CD4-positive, alpha-beta memory T cell (primary cell): ENCODE results near the gene SRGAP1. TPM values are rescaled to one million over a fixed set of nuclear protein-coding genes. Genes with fewer than 3 reads are reported as not detected.

ENCODE experiments used
- CTCF ChIA-PET: fragments of 350-600 bp; sonication (Branson Sonifier 250); formaldehyde crosslinking; loops from one replicate; lab custom pipeline; 2021; ENCODE audit warnings: inconsistent platforms; ENCODE audit not compliant: partially characterized antibody; lab: Charles Lee
- POLR2A ChIA-PET: fragments of 350-600 bp; sonication (Branson Sonifier 250); formaldehyde crosslinking; loops from one replicate; lab custom pipeline; 2021; ENCODE audit not compliant: partially characterized antibody; lab: Charles Lee
- DNase-seq, 5 donors: peaks; one replicate each; pipeline versions ENCODE4 v3.0.0 to v3.0.0-alpha.2; 2020 to 2022; ENCODE audit warnings: mixed read lengths in 1 of 5
- H3K27ac ChIP-seq: one replicate; pipeline ENCODE4 v1.7.0; 2013; ENCODE audit warnings: low read depth, low read length
- H3K27me3 ChIP-seq: 2 replicates; pipeline ENCODE4 v1.7.0; 2013; ENCODE audit warnings: mild to moderate bottlenecking, low read length, moderate library complexity; ENCODE audit not compliant: insufficient read depth
- H3K36me3 ChIP-seq: 2 replicates; pipeline ENCODE4 v1.7.0; 2013; ENCODE audit warnings: mild to moderate bottlenecking, low read length, moderate library complexity; ENCODE audit not compliant: insufficient read depth
- H3K4me1 ChIP-seq: 2 replicates; pipeline ENCODE4 v1.7.0; 2013; ENCODE audit warnings: mild to moderate bottlenecking, low read length, moderate library complexity; ENCODE audit not compliant: insufficient read depth
- H3K4me3 ChIP-seq, 2 donors: one replicate each; pipeline ENCODE4 v1.7.0; 2013; ENCODE audit warnings: low read length in 2 of 2, mild to moderate bottlenecking in 1 of 2
- H3K9me3 ChIP-seq, 2 donors: one replicate each; pipeline ENCODE4 v1.7.0; 2013; ENCODE audit warnings: low read length in 2 of 2, control low read depth in 1 of 2; ENCODE audit not compliant: control insufficient read depth in 1 of 2
- H3K27ac Mint-ChIP-seq, 7 donors: one replicate each; pipeline ENCODE4 v1.8.0; 2020 to 2021; ENCODE audit warnings: mixed read lengths in 7 of 7, mild to moderate bottlenecking in 6 of 7, inconsistent platforms in 3 of 7, moderate library complexity in 3 of 7
- H3K27me3 Mint-ChIP-seq, 2 donors: one replicate each; pipeline ENCODE4 v1.8.0; 2020 to 2021; ENCODE audit warnings: mixed read lengths in 2 of 2
- H3K36me3 Mint-ChIP-seq, 2 donors: one replicate each; pipeline ENCODE4 v1.8.0; 2020 to 2021; ENCODE audit warnings: mixed read lengths in 2 of 2, inconsistent platforms in 1 of 2, mild to moderate bottlenecking in 1 of 2
- H3K4me1 Mint-ChIP-seq, 4 donors: one replicate each; pipeline ENCODE4 v1.8.0; 2020 to 2021; ENCODE audit warnings: mixed read lengths in 4 of 4, mild to moderate bottlenecking in 1 of 4
- H3K4me3 Mint-ChIP-seq, 8 donors: one replicate each; pipeline ENCODE4 v1.8.0; 2020 to 2021; ENCODE audit warnings: mixed read lengths in 8 of 8, mild to moderate bottlenecking in 7 of 8, moderate library complexity in 6 of 8, inconsistent platforms in 3 of 8
- H3K9me3 Mint-ChIP-seq, 8 donors: one replicate each; pipeline ENCODE4 v1.8.0; 2020 to 2021; ENCODE audit warnings: mixed read lengths in 8 of 8, mild to moderate bottlenecking in 5 of 8, inconsistent platforms in 3 of 8, moderate library complexity in 1 of 8
- intact Hi-C: fragments of 100-400 bp; cut with micrococcal nuclease; formaldehyde crosslinking; loops from one replicate; pipeline ENCODE4 v1.15.1; 2023
- polyA plus RNA-seq, 2 donors: library from polyadenylated mRNA; unstranded; fragments of 300-500 nt; fragmentation: Illumina TruSeq; gene quantifications; one replicate each; pipeline ENCODE4 v1.2.3, GENCODE V29; 2021
- total RNA-seq, 2 experiments: library from RNA; stranded (reverse); gene quantifications; one replicate each; pipeline ENCODE4 v1.2.3, GENCODE V29; 2021

The SRGAP1 gene
- total and polyA plus RNA-seq, 4 experiments from 2014 or later, result 0.03 to 0.09 TPM; not detected in 2

DNA sequence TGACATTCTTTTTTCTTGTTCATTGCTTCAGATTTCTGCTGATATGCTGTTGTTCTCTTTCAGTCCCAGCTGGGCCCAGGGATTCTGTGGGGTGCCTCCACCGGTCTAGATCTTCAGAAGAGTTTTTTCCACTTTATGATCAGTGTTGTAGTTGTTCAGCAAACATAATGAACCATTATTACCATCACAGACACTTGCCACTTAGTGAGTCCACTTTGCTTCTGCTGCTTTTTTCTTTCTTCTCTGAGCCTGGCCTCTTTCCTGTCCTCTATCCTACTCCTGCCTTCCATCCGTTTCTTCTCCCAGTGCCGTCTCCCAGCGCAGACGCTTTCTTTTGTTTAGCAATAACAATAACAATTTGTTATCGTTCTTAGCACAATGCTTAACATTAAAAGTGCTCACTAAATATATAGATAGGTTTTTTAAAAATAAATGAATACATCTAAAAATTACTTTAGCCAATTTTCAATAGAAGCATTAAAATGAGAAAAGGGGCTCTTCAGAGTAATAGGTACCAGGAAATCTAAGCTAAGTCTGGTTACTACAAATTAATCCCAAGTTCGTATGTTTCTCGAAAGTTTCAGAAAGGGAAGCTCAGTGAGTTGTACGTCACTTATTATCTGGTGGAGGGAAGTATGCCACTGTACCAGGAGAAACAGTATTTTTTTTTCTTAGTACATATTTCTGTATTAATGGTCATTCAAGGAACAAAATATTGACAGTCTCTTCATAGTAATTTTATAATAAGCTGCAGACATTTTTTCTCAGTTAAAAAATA is 98.2 kb downstream of the SRGAP1 start:
- no peaks in the 10 kb centered on the region for H3K36me3 Mint-ChIP-seq
- CTCF ChIA-PET, result no interaction called here

DNA sequence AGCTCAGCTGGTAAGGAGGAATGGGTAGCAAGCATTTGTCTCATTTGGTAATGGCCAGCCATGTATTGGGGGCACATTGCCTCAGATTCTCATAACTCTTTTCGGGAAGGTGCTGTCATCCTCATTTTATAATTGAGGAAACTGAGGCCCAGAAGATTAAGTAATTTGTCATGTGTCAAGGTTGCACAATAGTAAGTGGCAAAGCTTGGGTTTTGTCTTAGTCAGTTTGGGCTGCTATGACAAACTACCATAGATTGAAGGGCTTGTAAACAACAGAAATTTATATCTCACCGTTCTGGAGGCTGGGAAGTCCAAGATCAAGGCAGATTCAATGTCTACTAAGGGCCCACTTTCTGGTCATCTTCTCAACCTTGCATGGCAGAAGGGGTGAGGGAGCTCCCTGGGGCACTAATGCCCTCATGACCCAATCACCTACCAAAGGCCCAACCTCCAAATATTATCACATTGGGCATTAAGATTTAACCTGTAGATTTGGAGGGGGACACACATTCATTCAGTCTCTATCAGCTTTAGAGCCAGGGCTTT is 99.6 kb downstream of the SRGAP1 start:
- H3K27ac Mint-ChIP-seq, result peak overlapping the region in 1 of 7 donors; percentile 26
- Histone ChIP-seq H3K36me3 (no peaks in the 10 kb centered on the region), H3K4me3 (no peak overlapping the region), H3K27ac (no peak overlapping the region), H3K27me3 (no peaks in the 10 kb centered on the region), H3K9me3 (no peaks in the 10 kb centered on the region), H3K4me1 (no peaks in the 10 kb centered on the region)
- ChIA-PET POLR2A (no interaction called here), CTCF (no interaction called here)
- DNase-seq, result no peak
- intact Hi-C loops, result no loop called here
- peaks cover 0 to 3% (median 0%) of the 10 kb centered on the region in 4 donors for H3K4me1 Mint-ChIP-seq
- peaks cover 0 to 4% (median 0%) of the 10 kb centered on the region in 8 donors for H3K9me3 Mint-ChIP-seq
- no peak overlapping the region for H3K4me3 Mint-ChIP-seq
- H3K36me3 Mint-ChIP-seq, result no peaks in the 10 kb centered on the region
- peaks cover 0 to 3% of the 10 kb centered on the region in 2 donors for H3K27me3 Mint-ChIP-seq

More for the DNA sequence above, 98.2 kb downstream of the SRGAP1 start:
- Mint-ChIP-seq H3K27me3 (peaks cover 0 to 2% of the 10 kb centered on the region in 2 donors), H3K4me3 (no peak overlapping the region), H3K27ac (no peak overlapping the region), H3K4me1 (peaks cover 0 to 3% (median 0%) of the 10 kb centered on the region in 4 donors), H3K9me3 (peaks cover 0 to 4% (median 0%) of the 10 kb centered on the region in 8 donors)
- no peaks in the 10 kb centered on the region for H3K9me3 ChIP-seq
- no peaks in the 10 kb centered on the region for H3K36me3 ChIP-seq
- no peaks in the 10 kb centered on the region for H3K4me1 ChIP-seq
- no peak overlapping the region for H3K4me3 ChIP-seq
- POLR2A ChIA-PET, result no interaction called here
- H3K27ac ChIP-seq, result no peak overlapping the region
- H3K27me3 ChIP-seq, result no peaks in the 10 kb centered on the region
- intact Hi-C loops, result no loop called here
- no peak for DNase-seq

DNA sequence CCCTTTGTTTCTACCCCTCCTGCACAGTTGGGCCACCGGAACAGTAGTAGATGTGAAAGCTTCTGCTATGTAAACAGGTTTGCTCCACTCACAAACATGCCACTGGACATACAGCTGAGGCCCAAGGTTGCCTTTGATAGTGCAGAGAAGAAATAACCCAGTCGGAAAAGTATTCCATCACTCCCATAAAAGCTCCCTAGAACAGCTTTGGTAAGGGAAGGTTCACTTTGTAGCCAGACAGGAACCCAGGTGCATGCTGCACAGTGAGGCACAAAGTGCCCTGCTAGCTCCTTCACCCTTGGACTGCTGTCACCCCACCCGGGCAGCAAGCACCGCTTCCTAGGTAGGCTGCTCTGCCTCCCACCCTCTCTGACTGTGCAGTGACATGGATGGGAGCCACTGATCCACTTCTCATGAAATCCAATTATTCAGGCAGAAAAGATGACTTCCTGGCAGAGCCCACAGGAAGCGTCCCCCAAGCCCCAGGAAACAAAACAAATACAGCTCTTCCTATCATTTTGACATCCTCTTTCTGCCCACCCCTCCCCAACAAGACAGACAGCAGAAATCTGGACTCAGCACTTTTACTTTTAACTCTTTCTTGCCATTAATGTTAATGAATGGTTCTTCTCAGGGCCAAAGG is 100.2 kb downstream of the SRGAP1 start:
- H3K4me3 Mint-ChIP-seq, result no peak overlapping the region
- intact Hi-C loops, result no loop called here

DNA sequence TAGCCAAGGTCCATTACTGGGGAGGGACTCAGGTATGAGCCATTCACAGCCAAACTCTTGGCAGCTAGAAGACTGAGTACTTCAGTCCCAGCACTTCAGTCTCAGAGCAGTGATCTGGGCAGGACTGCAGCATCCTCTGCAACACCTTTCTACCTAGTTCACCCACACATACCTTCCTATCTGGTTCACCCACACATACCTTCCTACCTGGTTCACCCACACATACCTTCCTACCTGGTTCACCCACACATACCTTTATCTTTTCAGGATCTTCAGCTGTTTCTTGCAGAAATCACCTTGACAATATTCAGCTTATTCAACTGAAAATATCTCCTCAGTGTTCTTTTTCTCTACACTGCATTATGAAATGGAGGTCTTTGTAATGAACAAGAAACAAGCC is 101.3 kb downstream of the SRGAP1 start:
- H3K4me3 Mint-ChIP-seq, result peak overlapping the region in 1 of 8 donors; percentile 2
- H3K4me1 Mint-ChIP-seq, result peaks cover 0 to 3% (median 0%) of the 10 kb centered on the region in 4 donors
- ChIA-PET POLR2A (no interaction called here), CTCF (no interaction called here)
- H3K27me3 ChIP-seq, result no peaks in the 10 kb centered on the region
- H3K27ac Mint-ChIP-seq, result no peak overlapping the region
- peaks cover 0 to 3% of the 10 kb centered on the region in 2 donors for H3K27me3 Mint-ChIP-seq
- peaks cover 0 to 4% (median 0%) of the 10 kb centered on the region in 8 donors for H3K9me3 Mint-ChIP-seq
- no peak overlapping the region for H3K27ac ChIP-seq
- H3K9me3 ChIP-seq, result no peaks in the 10 kb centered on the region
- intact Hi-C loops, result no loop called here
- no peaks in the 10 kb centered on the region for H3K36me3 Mint-ChIP-seq
- no peaks in the 10 kb centered on the region for H3K4me1 ChIP-seq
- no peaks in the 10 kb centered on the region for H3K36me3 ChIP-seq
- DNase-seq, result no peak
- H3K4me3 ChIP-seq, result no peak overlapping the region

More for the DNA sequence above, 100.2 kb downstream of the SRGAP1 start:
- Histone ChIP-seq H3K4me3 (no peak overlapping the region), H3K36me3 (no peaks in the 10 kb centered on the region), H3K27me3 (no peaks in the 10 kb centered on the region), H3K27ac (no peak overlapping the region), H3K9me3 (no peaks in the 10 kb centered on the region), H3K4me1 (no peaks in the 10 kb centered on the region)
- CTCF ChIA-PET, result no interaction called here
- H3K27me3 Mint-ChIP-seq, result peaks cover 0 to 3% of the 10 kb centered on the region in 2 donors
- peaks cover 0 to 4% (median 0%) of the 10 kb centered on the region in 8 donors for H3K9me3 Mint-ChIP-seq
- POLR2A ChIA-PET, result no interaction called here
- H3K36me3 Mint-ChIP-seq, result no peaks in the 10 kb centered on the region
- no peak for DNase-seq
- H3K27ac Mint-ChIP-seq, result peak overlapping the region in 1 of 7 donors; percentile 53
- peaks cover 0 to 3% (median 0%) of the 10 kb centered on the region in 4 donors for H3K4me1 Mint-ChIP-seq

DNA sequence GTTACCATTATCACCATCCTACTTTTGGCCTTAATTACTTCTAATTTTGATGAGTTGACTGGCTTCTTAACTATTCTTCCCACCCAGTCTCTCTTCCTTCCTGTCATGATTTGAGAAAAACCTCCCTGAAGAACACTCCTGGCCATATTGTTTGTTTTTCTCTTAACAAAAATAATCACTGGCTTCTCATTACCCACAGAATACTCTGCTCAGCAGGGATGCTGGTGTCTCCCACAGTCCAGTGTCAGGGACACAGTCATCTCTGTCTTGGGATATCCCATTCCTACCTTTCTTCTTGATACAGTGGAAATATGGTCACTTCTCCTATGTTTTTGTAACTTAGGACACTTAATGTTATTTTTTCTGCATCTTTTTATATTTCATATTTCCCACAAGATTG is 103.7 kb downstream of the SRGAP1 start:
- Mint-ChIP-seq H3K27me3 (peaks cover 0 to 3% of the 10 kb centered on the region in 2 donors), H3K36me3 (no peaks in the 10 kb centered on the region), H3K4me1 (peaks cover 0 to 3% (median 0%) of the 10 kb centered on the region in 4 donors), H3K27ac (no peak overlapping the region), H3K4me3 (no peak overlapping the region), H3K9me3 (peaks cover 0 to 4% (median 0%) of the 10 kb centered on the region in 8 donors)
- intact Hi-C loops, result no loop called here
- Histone ChIP-seq H3K27ac (no peak overlapping the region), H3K4me1 (no peaks in the 10 kb centered on the region), H3K9me3 (no peaks in the 10 kb centered on the region), H3K36me3 (no peaks in the 10 kb centered on the region), H3K4me3 (no peak overlapping the region), H3K27me3 (no peaks in the 10 kb centered on the region)
- CTCF ChIA-PET, result no interaction called here
- DNase-seq, result no peak
- POLR2A ChIA-PET, result no interaction called here

DNA sequence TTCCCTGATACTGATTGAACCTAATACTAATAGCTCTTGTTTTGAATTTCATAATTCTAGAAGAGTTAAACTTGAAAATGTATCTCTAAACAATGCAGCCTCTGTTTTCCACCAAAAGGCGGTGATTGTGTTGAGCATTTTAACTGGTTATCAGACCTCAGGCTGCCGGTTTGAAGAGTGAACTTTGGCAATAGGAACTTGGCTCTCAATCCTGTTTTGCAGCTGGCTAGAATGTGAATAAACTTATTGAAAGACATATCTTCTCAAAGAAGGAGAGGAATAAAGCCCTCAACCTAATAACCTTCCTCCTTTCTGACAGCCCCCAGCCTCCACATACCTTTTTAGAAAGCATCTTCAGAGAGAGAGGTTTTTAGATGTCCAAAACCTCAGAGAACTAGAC is 105.4 kb downstream of the SRGAP1 start:
- Mint-ChIP-seq H3K27me3 (peaks cover 0 to 3% of the 10 kb centered on the region in 2 donors), H3K4me3 (no peak overlapping the region), H3K27ac (no peak overlapping the region), H3K9me3 (peaks cover 0 to 2% (median 0%) of the 10 kb centered on the region in 8 donors), H3K36me3 (no peaks in the 10 kb centered on the region), H3K4me1 (peaks cover 0 to 3% (median 0%) of the 10 kb centered on the region in 4 donors)
- Histone ChIP-seq H3K4me1 (no peaks in the 10 kb centered on the region), H3K27ac (no peak overlapping the region), H3K36me3 (no peaks in the 10 kb centered on the region), H3K9me3 (no peaks in the 10 kb centered on the region), H3K4me3 (no peak overlapping the region), H3K27me3 (no peaks in the 10 kb centered on the region)
- ChIA-PET POLR2A (no interaction called here), CTCF (no interaction called here)
- no peak for DNase-seq
- intact Hi-C loops, result no loop called here

DNA sequence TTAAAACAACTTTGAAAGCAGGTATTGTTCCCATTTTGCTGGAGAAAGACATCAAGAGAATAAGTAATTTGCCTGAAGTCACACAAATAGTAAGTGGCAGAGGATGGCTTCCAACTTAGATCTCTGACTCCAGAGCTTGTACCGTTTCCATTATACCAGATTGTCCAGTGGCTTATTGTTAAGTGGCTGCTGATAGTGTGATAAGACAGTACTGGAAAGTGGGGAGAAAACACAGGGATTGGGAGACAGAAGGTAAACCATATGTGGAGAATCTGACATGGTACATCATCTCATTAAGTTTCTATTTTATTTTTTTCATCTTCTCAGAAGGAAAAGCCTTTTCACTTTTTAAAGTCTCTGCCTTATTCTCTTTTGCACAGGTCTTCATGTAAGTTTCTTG is 108.5 kb downstream of the SRGAP1 start:
- no peak overlapping the region for H3K4me3 Mint-ChIP-seq
- CTCF ChIA-PET, result no interaction called here
- Histone ChIP-seq H3K4me3 (no peak overlapping the region), H3K9me3 (no peaks in the 10 kb centered on the region), H3K36me3 (no peaks in the 10 kb centered on the region), H3K27ac (no peak overlapping the region), H3K27me3 (no peaks in the 10 kb centered on the region), H3K4me1 (no peaks in the 10 kb centered on the region)
- no peak for DNase-seq
- H3K27me3 Mint-ChIP-seq, result peaks cover 2 to 7% of the 10 kb centered on the region in 2 donors
- H3K36me3 Mint-ChIP-seq, result no peaks in the 10 kb centered on the region
- no peaks in the 10 kb centered on the region for H3K9me3 Mint-ChIP-seq
- no peak overlapping the region for H3K27ac Mint-ChIP-seq
- intact Hi-C loops, result no loop called here
- H3K4me1 Mint-ChIP-seq, result no peaks in the 10 kb centered on the region
- POLR2A ChIA-PET, result no interaction called here
